Hematopoietic multipotent progenitor cell treated with erythropoietin and hydrocortisone succinate and interleukin-3 and kit ligand, for 17 days (in vitro differentiated cells): Measurements from ENCODE around the gene CDH22.

Experiments
- DNase-seq: peaks from one replicate; pipeline ENCODE4 v3.0.0-alpha.2; 2015; ENCODE audit warnings: low spot score

CDH22 gene

GRCh38 chr20:46323557-46323956 is 15.3 kb upstream of the CDH22 start:
- DNase-seq = no peak

GRCh38 chr20:46322641-46323040 is 14.3 kb upstream of the CDH22 start:
- no peak for DNase-seq

DNA sequence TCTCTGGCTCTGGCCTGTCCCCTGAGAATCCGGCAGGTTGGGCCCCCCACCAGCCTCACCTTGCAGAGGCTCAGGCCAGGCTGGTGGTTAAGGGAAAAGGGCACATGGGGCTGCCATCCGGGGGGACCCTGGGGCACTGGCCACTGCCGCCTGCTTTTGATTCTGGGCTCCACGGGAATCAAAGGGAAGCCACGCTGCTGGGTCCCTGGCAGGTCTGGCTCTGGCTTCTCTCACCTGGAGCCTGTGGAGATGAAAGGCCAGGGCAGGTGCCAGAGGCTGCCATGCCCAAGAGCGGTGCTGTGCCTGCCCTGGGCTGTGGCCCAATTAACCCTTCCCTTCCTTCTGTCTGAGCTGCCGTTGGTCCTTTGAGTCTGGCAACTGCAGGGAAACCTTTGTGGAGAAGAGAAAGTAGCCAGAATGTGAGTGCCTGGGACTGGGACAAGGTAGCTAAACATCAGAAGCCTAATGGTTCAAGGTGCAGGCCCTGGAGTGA is 9.4 kb upstream of the CDH22 start:
- no peak for DNase-seq

GRCh38 chr20:46316984-46317684 is 8.8 kb upstream of the CDH22 start:
- DNase-seq = no peak

- no peak for DNase-seq
Measured at GRCh38 chr20:46315311-46315710, 7.0 kb upstream of the CDH22 start.

- no peak for DNase-seq
Measured at GRCh38 chr20:46312945-46313861, 4.9 kb upstream of the CDH22 start.

DNA sequence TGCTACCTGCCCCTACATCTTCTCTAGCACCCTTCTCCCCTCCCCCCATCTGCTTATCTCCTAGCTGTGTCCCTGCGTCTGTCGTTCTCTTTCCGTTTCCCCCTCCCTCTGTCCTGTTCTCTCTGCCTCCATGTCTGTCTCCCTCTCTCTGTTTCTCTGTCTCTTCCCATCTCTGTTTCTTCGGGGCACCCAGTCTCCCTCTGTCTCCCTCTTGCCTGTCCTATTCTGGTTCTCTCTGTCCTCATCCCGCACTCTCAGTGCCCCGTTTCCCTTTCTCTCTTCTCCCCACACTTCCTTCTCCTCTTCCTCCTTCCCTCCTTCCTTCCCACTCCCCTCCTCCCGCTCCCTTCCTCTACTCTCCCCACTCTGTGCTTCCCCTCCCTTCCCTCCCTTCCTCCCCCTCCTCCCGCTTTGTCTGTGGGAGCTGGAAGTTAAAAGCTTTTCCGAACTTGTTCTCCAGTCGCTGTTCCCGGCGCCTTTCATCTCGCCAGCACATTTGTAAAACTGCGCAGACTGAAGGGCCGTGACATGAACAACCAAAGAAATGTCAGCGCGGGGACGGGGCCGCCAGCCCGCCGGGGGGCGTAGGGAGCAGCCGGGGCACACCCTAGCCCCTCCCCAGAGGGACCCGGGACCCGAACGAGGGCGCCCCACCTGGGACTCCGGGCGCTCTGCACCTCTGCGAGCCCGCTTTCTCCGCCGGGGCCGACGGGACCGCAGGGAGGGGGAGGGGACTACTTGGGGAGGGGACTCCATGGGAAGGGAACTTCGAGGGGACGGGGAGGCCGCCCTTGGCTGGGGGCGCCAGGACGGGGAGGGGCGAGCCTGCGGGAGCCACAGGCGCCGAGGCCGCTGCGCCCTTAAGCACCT is 4.0 kb upstream of the CDH22 start:
- no peak for DNase-seq

DNA sequence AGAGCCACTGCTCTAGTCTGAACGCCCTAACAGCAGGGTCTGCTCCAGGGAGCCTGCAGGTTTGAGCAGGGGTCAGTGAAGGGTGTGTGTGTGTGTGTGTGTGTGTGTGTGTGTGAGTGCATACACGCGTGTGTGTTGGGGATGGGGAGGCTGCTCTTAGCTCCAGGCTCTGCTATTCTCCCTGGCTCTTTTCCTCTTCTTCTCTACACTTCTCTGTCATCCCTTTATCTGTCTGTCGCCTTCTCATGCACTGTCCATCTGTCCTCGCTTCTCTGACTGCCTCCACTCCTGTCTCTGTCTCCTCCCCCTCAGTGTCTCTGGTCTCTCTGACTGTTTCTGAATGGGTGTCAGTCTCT is 3.4 kb upstream of the CDH22 start:
- no peak for DNase-seq

- no peak for DNase-seq
Measured at GRCh38 chr20:46311039-46311650, 2.8 kb upstream of the CDH22 start.

DNA sequence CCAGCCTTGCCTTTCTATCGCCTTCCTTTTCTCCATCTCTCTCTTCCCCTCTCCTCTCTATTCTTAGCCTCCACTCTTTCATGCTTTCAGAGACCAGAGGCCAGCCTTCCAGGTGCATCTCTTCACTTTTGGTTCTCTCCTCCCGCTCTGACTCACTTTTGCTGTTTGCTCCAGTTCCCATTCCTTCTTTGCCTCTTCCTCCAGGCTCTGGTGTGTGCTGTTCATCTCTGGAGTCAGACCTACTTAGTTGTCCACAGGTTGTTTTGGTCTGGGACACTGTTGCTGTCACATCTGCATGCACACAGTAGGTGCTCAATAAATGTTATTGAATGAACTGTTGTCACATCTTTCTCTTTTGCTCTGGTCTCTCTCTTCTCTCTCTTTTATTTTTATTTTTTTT is 1.6 kb upstream of the CDH22 start:
- DNase-seq = no peak

DNA sequence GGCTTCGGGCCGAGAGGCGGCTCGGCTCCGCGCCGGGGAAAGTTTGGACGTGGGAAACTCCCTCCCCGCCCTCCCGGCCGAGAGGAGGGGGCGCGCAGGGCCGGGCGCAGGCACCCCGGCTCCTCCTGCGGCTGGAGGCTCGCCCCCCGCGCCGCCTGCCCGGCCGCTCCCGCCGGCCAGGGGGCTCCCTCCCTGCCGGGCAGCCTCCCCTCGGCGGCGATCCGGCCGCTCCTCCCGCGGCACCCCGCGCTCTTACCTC is 370 bp downstream of the CDH22 start:
- DNase-seq = no peak

- peak; percentile 45 for DNase-seq
Measured at GRCh38 chr20:46307139-46307998, 929 bp downstream of the CDH22 start.

- no peak for DNase-seq
Measured at GRCh38 chr20:46306743-46307138, 1.6 kb downstream of the CDH22 start.

DNA sequence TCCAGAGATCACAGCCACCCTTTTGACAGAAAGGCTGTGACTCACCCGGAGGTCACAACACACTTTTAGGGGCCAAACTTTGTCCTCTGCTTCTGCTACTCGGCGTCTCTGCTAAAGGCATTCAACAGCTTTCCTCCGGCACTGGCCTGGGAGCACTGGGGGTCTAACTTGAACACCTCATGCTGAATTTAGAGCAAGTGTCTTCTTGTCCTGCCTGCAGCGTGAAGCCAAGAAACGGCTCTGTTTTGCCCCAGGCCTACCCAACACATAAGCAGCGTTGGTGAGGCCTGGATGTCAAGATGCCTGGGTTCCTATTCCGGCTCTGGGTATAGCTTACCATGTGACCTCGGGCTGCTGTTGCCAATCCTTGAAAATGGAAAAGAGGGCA is 2.3 kb downstream of the CDH22 start:
- no peak for DNase-seq

- no peak for DNase-seq
Measured at GRCh38 chr20:46305331-46305972, 2.8 kb downstream of the CDH22 start.

- no peak for DNase-seq
Measured at GRCh38 chr20:46304852-46305251, 3.4 kb downstream of the CDH22 start.

DNA sequence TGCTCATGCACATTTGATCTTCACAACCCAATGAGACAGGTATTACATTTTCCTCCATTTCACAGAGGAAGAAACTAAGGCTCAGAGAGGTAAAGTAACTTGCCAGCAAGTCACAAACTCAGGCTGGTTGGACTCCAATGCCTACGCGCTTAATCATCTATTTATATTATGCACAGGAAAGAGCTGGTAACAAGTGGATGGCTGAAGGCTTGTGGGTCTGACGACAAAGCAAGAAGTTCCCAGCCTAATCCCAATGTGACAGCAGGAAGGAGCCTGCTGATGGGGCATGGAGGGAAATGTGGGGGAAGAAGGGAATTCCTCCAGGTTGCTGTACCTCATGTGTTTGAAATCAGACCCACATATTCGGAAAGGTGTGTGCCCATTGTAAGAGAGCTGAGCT is 3.9 kb downstream of the CDH22 start:
- no peak for DNase-seq

- DNase-seq = no peak
Measured at GRCh38 chr20:46303176-46303956, 4.9 kb downstream of the CDH22 start.

DNA sequence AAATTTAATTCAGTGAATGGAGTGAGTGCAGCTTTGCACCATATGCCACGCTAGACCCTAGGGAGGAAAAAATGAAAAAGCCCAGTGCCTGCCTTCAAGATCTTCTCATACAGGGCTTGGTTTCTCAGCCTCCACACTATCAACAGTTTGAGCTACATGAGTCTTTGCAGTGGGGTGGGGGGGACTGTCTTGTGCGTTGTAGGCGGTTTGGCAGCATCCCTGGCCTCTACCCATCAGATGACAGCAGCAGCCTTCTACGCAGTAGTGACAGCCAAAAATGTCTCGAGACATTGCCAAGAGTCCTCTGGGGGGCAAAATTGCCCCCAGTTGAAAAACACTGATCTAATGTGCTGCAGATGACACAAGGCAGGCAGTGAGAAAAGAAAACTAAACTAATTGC is 6.2 kb downstream of the CDH22 start:
- no peak for DNase-seq

DNA sequence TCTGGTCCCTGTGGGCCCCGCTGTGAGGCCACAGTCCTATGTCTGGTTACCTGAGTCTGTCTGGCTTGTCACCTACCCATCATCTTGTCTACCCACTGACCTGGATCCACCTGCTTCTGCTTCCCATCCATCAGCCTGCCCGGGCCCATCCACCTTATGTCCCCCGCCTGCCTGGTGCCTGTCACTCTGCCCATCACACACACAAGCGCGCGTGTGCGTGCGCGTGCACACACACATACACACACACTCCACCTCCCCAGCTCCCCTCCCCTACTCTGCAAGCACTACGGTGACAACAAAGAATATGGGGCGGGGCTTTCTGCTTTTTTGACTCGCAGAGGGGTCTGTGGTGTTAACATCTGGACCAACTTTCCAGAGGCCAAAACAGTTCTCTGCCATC is 8.0 kb downstream of the CDH22 start:
- no peak for DNase-seq
